ENCODE data around the gene ARPC1A.
"Not testable (repeated sequence)": the region's sequence is repeated elsewhere in the genome, so short reads cannot be mapped to it uniquely, and the experiment has no call there.

ARPC1A gene

GRCh38 chr7:99289185-99289584 lies 36.5 kb upstream of the ARPC1A start:
- no peaks in the 10 kb centered on the region for H3K27me3 ChIP-seq (ENCODE audit: insufficient read depth, low read length)
- H4K8ac ChIP-seq (ENCODE audit: low read depth, low read length): no peak overlapping the region
- H2BK12ac ChIP-seq (ENCODE audit: low read length): no peak overlapping the region
- no peak overlapping the region for H3K14ac ChIP-seq (ENCODE audit: low read length)
- no peak overlapping the region for H3K23ac ChIP-seq (ENCODE audit: low read length)
- H3K79me1 ChIP-seq (ENCODE audit: low read length): no peaks in the 10 kb centered on the region
- H3K4me1 ChIP-seq (ENCODE audit: control insufficient read depth in 1 of 2, insufficient read depth in 2 of 2, low read length in 2 of 2): no peaks in the 10 kb centered on the region
- no peaks in the 10 kb centered on the region for H3K9me3 ChIP-seq (ENCODE audit: insufficient read depth, low read depth, low read length)
- H3K18ac ChIP-seq (ENCODE audit: low read length): no peak overlapping the region
- H4K12ac ChIP-seq (ENCODE audit: low read depth, low read length): no peak overlapping the region
- H3K36me3 ChIP-seq (ENCODE audit: control insufficient read depth in 1 of 2, insufficient read depth in 2 of 2, low read length in 2 of 2): no peaks in the 10 kb centered on the region
- H3K9ac ChIP-seq (ENCODE audit: low read length): no peak overlapping the region
- H3K4ac ChIP-seq (ENCODE audit: low read depth, low read length): no peak overlapping the region
- H2AK5ac ChIP-seq (ENCODE audit: low read length): no peak overlapping the region
- no peak for DNase-seq
- no peaks in the 10 kb centered on the region for H3K79me2 ChIP-seq (ENCODE audit: control insufficient read depth, insufficient read depth, low read length, poor library complexity)
- no CpG with 5 or more reads among the region's 9 CpGs for WGBS (ENCODE audit: extremely low coverage, insufficient coverage, insufficient read length)
- no peak overlapping the region for H2AFZ ChIP-seq (ENCODE audit: insufficient read depth, low read length, poor library complexity)
- H4K91ac ChIP-seq (ENCODE audit: low read depth, low read length): no peak overlapping the region
- H3K4me2 ChIP-seq (ENCODE audit: low read length): no peak overlapping the region
- H2BK120ac ChIP-seq (ENCODE audit: insufficient read depth, low read length, poor library complexity): no peak overlapping the region
- no peak overlapping the region for H2BK5ac ChIP-seq (ENCODE audit: low read depth, low read length, poor library complexity)
- H3K27ac ChIP-seq (ENCODE audit: low read depth, low read length): no peak overlapping the region
- no peak overlapping the region for H3K4me3 ChIP-seq (ENCODE audit: low read depth, low read length)

- not testable (repeated sequence) for H3K4me3 ChIP-seq (ENCODE audit: low read depth, low read length); H2AK5ac ChIP-seq (ENCODE audit: low read length); H2BK120ac ChIP-seq (ENCODE audit: insufficient read depth, low read length, poor library complexity); H4K91ac ChIP-seq (ENCODE audit: low read depth, low read length); H2BK12ac ChIP-seq (ENCODE audit: low read length); H3K9me3 ChIP-seq (ENCODE audit: insufficient read depth, low read depth, low read length); H3K14ac ChIP-seq (ENCODE audit: low read length); H3K27me3 ChIP-seq (ENCODE audit: insufficient read depth, low read length); H4K8ac ChIP-seq (ENCODE audit: low read depth, low read length); H3K9ac ChIP-seq (ENCODE audit: low read length); H4K12ac ChIP-seq (ENCODE audit: low read depth, low read length); DNase-seq; H3K36me3 ChIP-seq (ENCODE audit: control insufficient read depth in 1 of 2, insufficient read depth in 2 of 2, low read length in 2 of 2); H3K23ac ChIP-seq (ENCODE audit: low read length); H3K18ac ChIP-seq (ENCODE audit: low read length); H3K27ac ChIP-seq (ENCODE audit: low read depth, low read length); H2BK5ac ChIP-seq (ENCODE audit: low read depth, low read length, poor library complexity); H3K4ac ChIP-seq (ENCODE audit: low read depth, low read length); H3K4me2 ChIP-seq (ENCODE audit: low read length); H3K79me2 ChIP-seq (ENCODE audit: control insufficient read depth, insufficient read depth, low read length, poor library complexity); H3K79me1 ChIP-seq (ENCODE audit: low read length); H2AFZ ChIP-seq (ENCODE audit: insufficient read depth, low read length, poor library complexity); H3K4me1 ChIP-seq (ENCODE audit: control insufficient read depth in 1 of 2, insufficient read depth in 2 of 2, low read length in 2 of 2)
- WGBS (ENCODE audit: extremely low coverage, insufficient coverage, insufficient read length): no CpG with 5 or more reads among the region's 3 CpGs
Observed at GRCh38 chr7:99290148-99290547, 35.5 kb upstream of the ARPC1A start.

- H3K9me3 ChIP-seq (ENCODE audit: insufficient read depth, low read depth, low read length): no peaks in the 10 kb centered on the region
- H3K14ac ChIP-seq (ENCODE audit: low read length): no peak overlapping the region
- no peak overlapping the region for H2BK120ac ChIP-seq (ENCODE audit: insufficient read depth, low read length, poor library complexity)
- no peak overlapping the region for H4K8ac ChIP-seq (ENCODE audit: low read depth, low read length)
- H3K27ac ChIP-seq (ENCODE audit: low read depth, low read length): no peak overlapping the region
- no peaks in the 10 kb centered on the region for H3K4me1 ChIP-seq (ENCODE audit: control insufficient read depth in 1 of 2, insufficient read depth in 2 of 2, low read length in 2 of 2)
- no peak overlapping the region for H2AFZ ChIP-seq (ENCODE audit: insufficient read depth, low read length, poor library complexity)
- no peaks in the 10 kb centered on the region for H3K27me3 ChIP-seq (ENCODE audit: insufficient read depth, low read length)
- no peak overlapping the region for H3K9ac ChIP-seq (ENCODE audit: low read length)
- H2AK5ac ChIP-seq (ENCODE audit: low read length): no peak overlapping the region
- H3K79me2 ChIP-seq (ENCODE audit: control insufficient read depth, insufficient read depth, low read length, poor library complexity): no peaks in the 10 kb centered on the region
- no peak overlapping the region for H2BK5ac ChIP-seq (ENCODE audit: low read depth, low read length, poor library complexity)
- H3K79me1 ChIP-seq (ENCODE audit: low read length): no peaks in the 10 kb centered on the region
- no peak overlapping the region for H3K18ac ChIP-seq (ENCODE audit: low read length)
- no peak for DNase-seq
- H4K91ac ChIP-seq (ENCODE audit: low read depth, low read length): no peak overlapping the region
- WGBS (ENCODE audit: extremely low coverage, insufficient coverage, insufficient read length): no CpG with 5 or more reads among the region's 10 CpGs
- H3K4me2 ChIP-seq (ENCODE audit: low read length): no peak overlapping the region
- no peak overlapping the region for H3K23ac ChIP-seq (ENCODE audit: low read length)
- no peak overlapping the region for H3K4me3 ChIP-seq (ENCODE audit: low read depth, low read length)
- H2BK12ac ChIP-seq (ENCODE audit: low read length): no peak overlapping the region
- H3K36me3 ChIP-seq (ENCODE audit: control insufficient read depth in 1 of 2, insufficient read depth in 2 of 2, low read length in 2 of 2): no peaks in the 10 kb centered on the region
- H3K4ac ChIP-seq (ENCODE audit: low read depth, low read length): no peak overlapping the region
- no peak overlapping the region for H4K12ac ChIP-seq (ENCODE audit: low read depth, low read length)
Observed at GRCh38 chr7:99290980-99291607, 34.6 kb upstream of the ARPC1A start.

GRCh38 chr7:99292127-99292526 lies 33.6 kb upstream of the ARPC1A start:
- H3K18ac ChIP-seq (ENCODE audit: low read length): no peak overlapping the region
- H3K23ac ChIP-seq (ENCODE audit: low read length): no peak overlapping the region
- no peak overlapping the region for H2BK120ac ChIP-seq (ENCODE audit: insufficient read depth, low read length, poor library complexity)
- peaks cover 0 to 2% of the 10 kb centered on the region in 2 experiments for H3K4me1 ChIP-seq (ENCODE audit: control insufficient read depth in 1 of 2, insufficient read depth in 2 of 2, low read length in 2 of 2)
- H3K9me3 ChIP-seq (ENCODE audit: insufficient read depth, low read depth, low read length): no peaks in the 10 kb centered on the region
- no peak overlapping the region for H2AK5ac ChIP-seq (ENCODE audit: low read length)
- no peak overlapping the region for H2BK5ac ChIP-seq (ENCODE audit: low read depth, low read length, poor library complexity)
- H3K9ac ChIP-seq (ENCODE audit: low read length): no peak overlapping the region
- H4K91ac ChIP-seq (ENCODE audit: low read depth, low read length): no peak overlapping the region
- DNase-seq: no peak
- no peaks in the 10 kb centered on the region for H3K79me2 ChIP-seq (ENCODE audit: control insufficient read depth, insufficient read depth, low read length, poor library complexity)
- WGBS (ENCODE audit: extremely low coverage, insufficient coverage, insufficient read length): no CpG with 5 or more reads among the region's 14 CpGs
- H2AFZ ChIP-seq (ENCODE audit: insufficient read depth, low read length, poor library complexity): no peak overlapping the region
- no peak overlapping the region for H4K8ac ChIP-seq (ENCODE audit: low read depth, low read length)
- H4K12ac ChIP-seq (ENCODE audit: low read depth, low read length): no peak overlapping the region
- no peak overlapping the region for H3K4ac ChIP-seq (ENCODE audit: low read depth, low read length)
- no peak overlapping the region for H3K4me3 ChIP-seq (ENCODE audit: low read depth, low read length)
- H3K36me3 ChIP-seq (ENCODE audit: control insufficient read depth in 1 of 2, insufficient read depth in 2 of 2, low read length in 2 of 2): no peaks in the 10 kb centered on the region
- H3K14ac ChIP-seq (ENCODE audit: low read length): no peak overlapping the region
- H3K27ac ChIP-seq (ENCODE audit: low read depth, low read length): no peak overlapping the region
- no peaks in the 10 kb centered on the region for H3K27me3 ChIP-seq (ENCODE audit: insufficient read depth, low read length)
- H3K79me1 ChIP-seq (ENCODE audit: low read length): no peaks in the 10 kb centered on the region
- no peak overlapping the region for H2BK12ac ChIP-seq (ENCODE audit: low read length)
- H3K4me2 ChIP-seq (ENCODE audit: low read length): no peak overlapping the region
